CD4-positive, alpha-beta T cell treated with Interleukin-6 at 100 ng/mL for 8 hours (primary cell): ENCODE results near the gene LINGO1.

Experiments used
- DNase-seq: peaks from one replicate; pipeline ENCODE4 v3.0.0-alpha.2; 2020; ENCODE audit warnings: mixed read lengths, low spot score

LINGO1 gene

DNA sequence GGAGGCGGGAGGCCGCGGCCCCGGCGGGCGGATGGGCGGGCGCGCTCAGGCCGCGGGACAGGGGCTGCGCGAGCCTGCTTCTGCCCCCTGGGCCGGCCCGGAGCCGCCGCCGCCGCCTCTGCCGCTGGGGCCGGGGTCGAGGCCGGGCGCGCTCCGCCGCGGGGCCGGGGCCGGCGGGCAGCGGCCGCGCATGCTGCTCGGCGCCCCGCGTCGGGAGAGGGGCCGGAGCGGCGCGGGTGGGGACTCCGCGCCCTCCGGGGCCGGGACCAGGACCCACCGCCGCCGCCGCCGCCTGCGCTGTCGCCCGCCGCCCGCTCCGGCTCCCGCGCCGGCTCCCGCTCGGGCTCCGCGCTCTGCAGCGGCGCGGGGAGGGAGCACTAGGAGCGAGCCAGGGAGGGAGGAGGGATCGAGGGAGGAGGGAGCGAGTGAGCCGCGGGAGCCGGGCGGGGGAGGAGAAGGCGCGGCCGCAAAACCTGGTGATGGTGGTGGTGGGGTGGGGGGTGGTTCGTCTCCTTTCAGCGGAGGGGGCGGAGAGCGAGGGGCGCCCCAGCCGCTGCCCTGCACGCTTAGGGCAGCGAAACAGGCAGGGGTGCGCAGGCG lies at the start of gene LINGO1:
Gene LINGO1 (minus strand): TSS at position 379 of the 600 bp plus-strand sequence. CDS start 597 bp downstream, outside the sequence.
- no peak for DNase-seq

- DNase-seq = no peak
Measured at GRCh38 chr15:77681362-77681761, 48.6 kb upstream of the LINGO1 start.

- no peak for DNase-seq
Measured at GRCh38 chr15:77676569-77677375, 44.1 kb upstream of the LINGO1 start.

GRCh38 chr15:77675806-77676415 lies 43.2 kb upstream of the LINGO1 start:
- DNase-seq = no peak

GRCh38 chr15:77674327-77674726 lies 41.6 kb upstream of the LINGO1 start:
- no peak for DNase-seq

GRCh38 chr15:77673866-77674265 lies 41.2 kb upstream of the LINGO1 start:
- DNase-seq = no peak

DNA sequence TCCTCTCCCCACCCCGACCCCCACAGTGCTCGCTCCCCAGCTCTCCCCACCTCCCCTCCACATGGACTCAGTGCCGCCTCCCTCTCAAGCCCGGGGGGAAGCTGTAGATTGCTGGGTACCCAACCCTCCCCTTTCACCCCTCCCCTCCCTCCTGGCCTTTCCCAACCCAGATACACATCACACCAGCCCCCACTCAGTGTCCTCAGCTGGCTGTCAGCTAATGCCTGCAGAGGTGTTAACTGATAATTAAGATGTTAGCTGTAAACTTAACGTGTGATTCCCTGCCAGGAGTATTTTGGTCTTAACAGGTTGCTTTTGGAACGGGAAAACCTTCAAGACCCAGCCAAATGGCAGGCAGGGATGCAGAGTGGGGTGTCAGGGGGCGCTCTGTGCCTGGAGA lies 39.4 kb upstream of the LINGO1 start:
- no peak for DNase-seq

GRCh38 chr15:77671362-77672056 lies 38.8 kb upstream of the LINGO1 start:
- no peak for DNase-seq

DNA sequence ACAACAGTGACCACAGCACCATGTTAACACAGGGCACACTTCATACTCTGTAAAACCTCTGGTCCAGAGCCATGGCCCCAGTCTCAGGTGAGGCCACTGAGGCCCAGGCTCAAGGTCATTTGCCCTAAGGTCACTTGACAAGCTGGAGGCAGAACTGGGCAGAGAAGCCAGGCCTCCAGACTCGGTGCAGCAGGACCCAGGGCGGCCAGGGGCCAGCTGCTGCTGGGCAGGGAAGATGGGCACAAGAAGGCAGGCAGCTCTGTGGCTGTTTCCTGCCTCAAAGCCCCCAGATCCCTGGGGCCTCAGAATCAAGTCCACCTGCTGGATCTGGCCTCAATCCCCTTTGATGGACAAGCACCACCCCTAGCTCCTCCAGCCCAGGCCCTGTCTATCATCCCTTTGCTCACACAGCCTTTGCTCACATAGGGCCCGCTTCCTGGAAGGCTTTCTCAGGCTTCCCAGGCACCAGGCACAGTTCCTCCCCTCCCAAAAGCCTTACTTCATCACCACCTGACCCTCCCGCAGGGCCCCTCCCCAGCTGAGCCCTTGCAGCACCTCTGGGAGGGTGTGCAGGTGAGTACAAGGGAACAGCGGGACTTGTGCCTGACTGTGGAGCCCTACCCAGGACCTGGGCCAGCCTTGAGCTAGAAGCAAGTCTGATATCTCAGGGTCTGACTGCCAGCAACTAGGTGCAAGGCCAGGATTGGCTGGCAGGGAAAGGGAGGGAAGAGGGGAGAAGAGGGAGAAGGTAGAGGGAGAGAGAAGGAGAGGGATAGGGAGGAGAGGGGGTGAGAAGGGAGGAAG lies 38.0 kb upstream of the LINGO1 start:
- no peak for DNase-seq

GRCh38 chr15:77669896-77670295 lies 37.2 kb upstream of the LINGO1 start:
- no peak for DNase-seq

- DNase-seq = no peak
Measured at GRCh38 chr15:77667338-77668234, 34.9 kb upstream of the LINGO1 start.

DNA sequence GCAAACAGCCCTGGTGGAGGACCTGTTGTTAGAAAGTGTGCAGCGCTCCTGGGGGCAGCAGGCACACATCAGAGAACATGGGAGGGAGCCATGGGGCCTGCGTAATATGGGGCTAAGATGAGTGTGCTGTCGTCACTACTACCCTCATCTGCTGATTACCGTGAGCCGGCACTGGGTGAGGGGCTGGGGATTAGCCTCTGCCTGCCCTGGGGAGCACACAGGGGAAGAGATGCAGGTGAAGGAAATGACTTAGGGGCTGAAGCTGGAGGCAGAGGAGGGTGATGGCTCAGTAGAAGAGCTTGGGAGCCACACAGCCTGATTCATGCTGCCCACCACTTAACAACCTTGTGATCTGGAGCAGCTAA lies 33.6 kb upstream of the LINGO1 start:
- DNase-seq = no peak

- no peak for DNase-seq
Measured at GRCh38 chr15:77665530-77666295, 33.0 kb upstream of the LINGO1 start.

- no peak for DNase-seq
Measured at GRCh38 chr15:77664428-77664827, 31.7 kb upstream of the LINGO1 start.

- DNase-seq = no peak
Measured at GRCh38 chr15:77663256-77663655, 30.5 kb upstream of the LINGO1 start.

- no peak for DNase-seq
Measured at GRCh38 chr15:77659350-77660321, 26.9 kb upstream of the LINGO1 start.

DNA sequence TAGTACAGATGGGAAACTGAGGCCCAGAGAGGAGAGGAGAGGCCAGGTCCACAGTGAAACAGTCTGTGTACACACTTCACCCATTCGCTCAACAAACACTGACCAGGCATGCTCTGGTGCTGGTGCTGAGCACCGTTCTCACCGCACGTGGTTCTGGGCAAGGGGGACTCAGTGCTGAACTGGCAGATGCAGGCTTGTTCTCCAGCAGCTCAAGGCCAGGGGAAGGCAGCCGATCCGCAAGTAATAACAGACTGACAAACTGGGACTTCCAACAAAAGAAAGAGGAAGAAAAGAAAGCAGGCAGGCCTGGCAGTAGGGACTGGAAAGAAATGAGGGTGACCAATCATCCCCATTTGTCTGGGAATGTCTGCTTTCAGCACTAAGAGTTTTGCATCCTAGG lies 25.6 kb upstream of the LINGO1 start:
- DNase-seq = no peak

GRCh38 chr15:77657634-77658238 lies 25.0 kb upstream of the LINGO1 start:
- DNase-seq = no peak
